IMR-90 (cell line): ENCODE results near the gene ZSCAN32. TPM values are rescaled to one million over a fixed set of nuclear protein-coding genes. Genes with fewer than 3 reads are reported as not detected.

ENCODE experiments used
- ATAC-seq: fragments of 200-7000 bp; cut with Tn5 transposase; 2 replicates; pipeline ENCODE4 v1.9.1; 2020; ENCODE audit warnings: low read depth, mild to moderate bottlenecking, moderate library complexity
- Bru-seq: library from RNA; stranded (reverse); fragments of 400-500 nt; gene quantifications from one replicate; lab custom pipeline; 2021; lab: Mats Ljungman, UMichigan
- BruChase-seq, 2 experiments: library from RNA; stranded (reverse); fragments of 400-500 nt; gene quantifications; one replicate each; lab custom pipeline; 2021; lab: Mats Ljungman, UMichigan
- BruUV-seq: library from RNA; stranded (reverse); fragments of 400-500 nt; replicated peaks from 2 replicates; lab custom pipeline; 2021; lab: Mats Ljungman, UMichigan
- CTCF ChIA-PET: fragments of 300-600 bp; formaldehyde crosslinking; extraction: SDS; loops from one replicate; lab custom pipeline; 2021; ENCODE audit warnings: antibody characterized with exemption; lab: Yijun Ruan, JAX
- POLR2A ChIA-PET: fragments of 300-600 bp; sonication (Branson Sonifier 250); formaldehyde crosslinking; loops from one replicate; lab custom pipeline; 2022; ENCODE audit warnings: antibody characterized with exemption; ENCODE audit not compliant: unreplicated experiment; lab: Charles Lee
- DNase-seq: peaks from one replicate; pipeline ENCODE4 v3.0.0; 2013
- H2AFZ ChIP-seq: replicated peaks from 2 replicates; pipeline ENCODE3; 2013; ENCODE audit warnings: low read length, mild to moderate bottlenecking; ENCODE audit not compliant: poor library complexity
- H2AK5ac ChIP-seq: 2 replicates; pipeline ENCODE4 v1.6.1; 2013; ENCODE audit warnings: low read depth, low read length, inconsistent platforms
- H2AK9ac ChIP-seq: replicated peaks from 2 replicates; pipeline ENCODE3; 2013; ENCODE audit warnings: mild to moderate bottlenecking, low read depth, low read length, moderate library complexity; ENCODE audit not compliant: poor library complexity
- H2BK120ac ChIP-seq: 2 replicates; pipeline ENCODE4 v1.6.1; 2013; ENCODE audit warnings: low read depth, low read length, inconsistent platforms
- H2BK15ac ChIP-seq: 3 replicates; pipeline ENCODE4 v1.6.1; 2013; ENCODE audit warnings: low read depth, low read length, inconsistent platforms
- H2BK20ac ChIP-seq: 2 replicates; pipeline ENCODE4 v1.6.1; 2013; ENCODE audit warnings: low read depth, mild to moderate bottlenecking, inconsistent platforms, low read length, moderate library complexity
- H2BK5ac ChIP-seq: 2 replicates; pipeline ENCODE4 v1.6.1; 2013; ENCODE audit warnings: mild to moderate bottlenecking, low read depth, low read length, inconsistent platforms; ENCODE audit not compliant: poor library complexity, severe bottlenecking
- H3K14ac ChIP-seq: replicated peaks from 2 replicates; pipeline ENCODE4 v1.6.1; 2013; ENCODE audit warnings: low read depth, low read length, inconsistent platforms
- H3K18ac ChIP-seq: 2 replicates; pipeline ENCODE4 v1.6.1; 2013; ENCODE audit warnings: low read depth, low read length, control low read depth
- H3K23ac ChIP-seq: 2 replicates; pipeline ENCODE4 v1.6.1; 2013; ENCODE audit warnings: low read depth, low read length, inconsistent platforms
- H3K27ac ChIP-seq: 2 replicates; pipeline ENCODE4 v1.5.1; 2013; ENCODE audit warnings: mild to moderate bottlenecking, control low read depth, low read length; ENCODE audit not compliant: insufficient read depth
- H3K27me3 ChIP-seq: 2 replicates; pipeline ENCODE4 v1.6.1; 2013; ENCODE audit warnings: low read length; ENCODE audit not compliant: control insufficient read depth, insufficient read depth
- H3K36me3 ChIP-seq: 2 replicates; pipeline ENCODE4 v1.6.1; 2013; ENCODE audit warnings: low read length, mixed read lengths; ENCODE audit not compliant: control insufficient read depth, insufficient read depth
- H3K4ac ChIP-seq: 2 replicates; pipeline ENCODE4 v1.6.1; 2013; ENCODE audit warnings: low read depth, low read length, inconsistent platforms
- H3K4me1 ChIP-seq: 2 replicates; pipeline ENCODE4 v1.6.1; 2013; ENCODE audit warnings: low read length, mixed read lengths; ENCODE audit not compliant: control insufficient read depth, insufficient read depth
- H3K4me2 ChIP-seq: 2 replicates; pipeline ENCODE4 v1.6.1; 2013; ENCODE audit warnings: low read depth, mild to moderate bottlenecking, control low read depth, low read length, moderate library complexity
- H3K4me3 ChIP-seq: 2 replicates; pipeline ENCODE4 v1.5.1; 2013; ENCODE audit warnings: low read depth, mild to moderate bottlenecking, control low read depth, low read length, moderate library complexity; ENCODE audit not compliant: insufficient read depth
- H3K56ac ChIP-seq: 2 replicates; pipeline ENCODE4 v1.6.1; 2013; ENCODE audit warnings: low read length, inconsistent platforms; ENCODE audit not compliant: insufficient read depth; ENCODE audit errors: extremely low read depth
- H3K79me1 ChIP-seq, 2 experiments: 2 replicates each; pipeline ENCODE4 v1.6.1; 2013; ENCODE audit warnings: low read length in 2 of 2, inconsistent platforms in 1 of 2, low read depth in 1 of 2
- H3K9ac ChIP-seq: 2 replicates; pipeline ENCODE4 v1.6.1; 2013; ENCODE audit warnings: low read depth, low read length, control low read depth
- H3K9me1 ChIP-seq: 2 replicates; pipeline ENCODE4 v1.6.1; 2013; ENCODE audit warnings: low read length, inconsistent platforms; ENCODE audit not compliant: insufficient read depth
- H3K9me3 ChIP-seq: 2 replicates; pipeline ENCODE4 v1.6.1; 2013; ENCODE audit warnings: low read length; ENCODE audit not compliant: control insufficient read depth, insufficient read depth
- H4K20me1 ChIP-seq: 2 replicates; pipeline ENCODE4 v1.6.1; 2013; ENCODE audit warnings: low read length, inconsistent platforms; ENCODE audit not compliant: insufficient read depth
- H4K5ac ChIP-seq: 2 replicates; pipeline ENCODE4 v1.6.1; 2013; ENCODE audit warnings: mild to moderate bottlenecking, low read depth, low read length, control low read depth
- H4K8ac ChIP-seq, 2 experiments: 2 replicates each; pipeline ENCODE4 v1.6.1; 2013; ENCODE audit warnings: low read depth in 2 of 2, low read length in 2 of 2, control low read depth in 1 of 2, inconsistent platforms in 1 of 2
- H4K91ac ChIP-seq: 2 replicates; pipeline ENCODE4 v1.6.1; 2013; ENCODE audit warnings: low read depth, low read length, inconsistent platforms; ENCODE audit not compliant: insufficient read depth
- BHLHE40 ChIP-seq: fragments of 150-350 bp; IDR thresholded peaks from 2 replicates; pipeline ENCODE4 v1.6.1; 2016; ENCODE audit warnings: mild to moderate bottlenecking, low read depth, low read length
- CEBPB ChIP-seq: IDR thresholded peaks from 2 replicates; pipeline ENCODE4 v1.6.1; 2012; ENCODE audit warnings: low read depth, low read length, improper control_type of control experiment
- CHD1 ChIP-seq: IDR thresholded peaks from 2 replicates; pipeline ENCODE4 v1.6.1; 2012; ENCODE audit warnings: low read depth, low read length, improper control_type of control experiment
- ELK1 ChIP-seq: fragments of 150-350 bp; IDR thresholded peaks from 2 replicates; pipeline ENCODE4 v1.6.1; 2016; ENCODE audit warnings: low read depth, mild to moderate bottlenecking, low read length, moderate library complexity, borderline replicate concordance
- FOS ChIP-seq: fragments of 150-350 bp; IDR thresholded peaks from 2 replicates; pipeline ENCODE4 v1.6.1; 2016; ENCODE audit warnings: low read depth, low read length
- MAFK ChIP-seq: IDR thresholded peaks from 2 replicates; pipeline ENCODE4 v1.6.1; 2012; ENCODE audit warnings: low read depth, low read length, improper control_type of control experiment
- MXI1 ChIP-seq: IDR thresholded peaks from 2 replicates; pipeline ENCODE4 v1.6.1; 2012; ENCODE audit warnings: low read depth, mild to moderate bottlenecking, low read length, moderate library complexity, borderline replicate concordance
- NFE2L2 ChIP-seq: fragments of 150-350 bp; IDR thresholded peaks from 2 replicates; pipeline ENCODE4 v1.6.1; 2016; ENCODE audit warnings: low read depth, mild to moderate bottlenecking, low read length
- POLR2A ChIP-seq: IDR thresholded peaks from 2 replicates; pipeline ENCODE4 v1.6.1; 2012; ENCODE audit warnings: mild to moderate bottlenecking, low read depth, low read length
- RAD21 ChIP-seq: IDR thresholded peaks from 2 replicates; pipeline ENCODE4 v1.6.1; 2012; ENCODE audit warnings: low read length, improper control_type of control experiment
- RCOR1 ChIP-seq: IDR thresholded peaks from 2 replicates; pipeline ENCODE4 v1.6.1; 2012; ENCODE audit warnings: mild to moderate bottlenecking, low read length, improper control_type of control experiment; ENCODE audit not compliant: insufficient replicate concordance
- RFX5 ChIP-seq: IDR thresholded peaks from 2 replicates; pipeline ENCODE4 v1.8.0; 2012; ENCODE audit warnings: low read depth, mild to moderate bottlenecking, low read length, moderate library complexity
- SMC3 ChIP-seq: fragments of 150-350 bp; IDR thresholded peaks from 2 replicates; pipeline ENCODE4 v1.6.1; 2016; ENCODE audit warnings: low read depth, mild to moderate bottlenecking, antibody characterized with exemption, low read length, moderate library complexity
- WGBS, 2 experiments: methylation state at CpG; one replicate each; pipeline versions ENCODE4 v1.1.5 to v1.1.7; 2013; ENCODE audit warnings: missing lambda C conversion rate in 2 of 2; ENCODE audit not compliant: insufficient read length in 1 of 2; ENCODE audit errors: extremely low coverage in 2 of 2; 5-methylcytosine and 5-hydroxymethylcytosine counted together
- dilution Hi-C: fragments of 300-500 bp; cut with HindIII; formaldehyde crosslinking; loops from one replicate; pipeline ENCODE4 v1.14.3; 2018; ENCODE audit warnings: low sequenced_read_pairs; ENCODE audit not compliant: unreplicated experiment
- in situ Hi-C: fragments of 300-500 bp; cut with MboI; formaldehyde crosslinking; loops from 3 replicates; pipeline ENCODE4 v1.14.3; 2019; ENCODE audit warnings: low sequenced_read_pairs, inconsistent platforms, mixed read lengths
- intact Hi-C: fragments of 100-400 bp; cut with micrococcal nuclease; formaldehyde crosslinking; loops from 2 replicates; pipeline ENCODE4 v1.10.0; 2022
- long read RNA-seq: library from polyadenylated mRNA; unstranded; transcript quantifications from one replicate; pipeline ENCODE4 v2.0.0, GENCODE V29; 2021; ENCODE audit not compliant: unreplicated experiment
- polyA plus RNA-seq, 3 experiments: library from polyadenylated mRNA; depleted of rRNA; stranded (reverse); fragments of >200 nt; gene quantifications; 2 replicates each; pipeline ENCODE4 v1.2.3, GENCODE V29; 2012; ENCODE audit warnings: low replicate concordance in 1 of 3
- total RNA-seq: library from RNA; depleted of rRNA; stranded (reverse); fragments of >200 nt; gene quantifications from 2 replicates; pipeline ENCODE4 v1.2.3, GENCODE V29; 2012; rRNA removed
- TF ChIP-seq, protein P1 (sequence below): fragments of 150-350 bp; IDR thresholded peaks from 2 replicates; pipeline ENCODE4 v1.6.1; 2017; ENCODE audit warnings: mild to moderate bottlenecking, antibody characterized with exemption, low read length, low read depth

ZSCAN32 gene
- total RNA-seq (10.0 and 16.5 TPM in 2 replicates), polyA plus RNA-seq (2012; rRNA removed) (10.3 and 13.0 TPM in 2 replicates), Bru-seq, nascent RNA (percentile 66 among the genes with signal in this experiment), BruChase-seq, experiment 1, labeled RNA remaining after a 6-hour chase (percentile 72 among the genes with signal in this experiment), BruChase-seq, experiment 2, labeled RNA remaining after a 2-hour chase (percentile 75 among the genes with signal in this experiment)
- 4.4 and 6.0 TPM in 2 replicates for polyA plus RNA-seq (2012; cell fraction: cytosol; rRNA removed)
- polyA plus RNA-seq (2012; cell fraction: nucleus; rRNA removed; ENCODE audit: low replicate concordance): 8.0 and 18.2 TPM in 2 replicates
- long read RNA-seq, partial matches to known transcripts: 4 of 18 reads
- long read RNA-seq, other reads (novel, unspliced or antisense): 11 of 18 reads

DNA sequence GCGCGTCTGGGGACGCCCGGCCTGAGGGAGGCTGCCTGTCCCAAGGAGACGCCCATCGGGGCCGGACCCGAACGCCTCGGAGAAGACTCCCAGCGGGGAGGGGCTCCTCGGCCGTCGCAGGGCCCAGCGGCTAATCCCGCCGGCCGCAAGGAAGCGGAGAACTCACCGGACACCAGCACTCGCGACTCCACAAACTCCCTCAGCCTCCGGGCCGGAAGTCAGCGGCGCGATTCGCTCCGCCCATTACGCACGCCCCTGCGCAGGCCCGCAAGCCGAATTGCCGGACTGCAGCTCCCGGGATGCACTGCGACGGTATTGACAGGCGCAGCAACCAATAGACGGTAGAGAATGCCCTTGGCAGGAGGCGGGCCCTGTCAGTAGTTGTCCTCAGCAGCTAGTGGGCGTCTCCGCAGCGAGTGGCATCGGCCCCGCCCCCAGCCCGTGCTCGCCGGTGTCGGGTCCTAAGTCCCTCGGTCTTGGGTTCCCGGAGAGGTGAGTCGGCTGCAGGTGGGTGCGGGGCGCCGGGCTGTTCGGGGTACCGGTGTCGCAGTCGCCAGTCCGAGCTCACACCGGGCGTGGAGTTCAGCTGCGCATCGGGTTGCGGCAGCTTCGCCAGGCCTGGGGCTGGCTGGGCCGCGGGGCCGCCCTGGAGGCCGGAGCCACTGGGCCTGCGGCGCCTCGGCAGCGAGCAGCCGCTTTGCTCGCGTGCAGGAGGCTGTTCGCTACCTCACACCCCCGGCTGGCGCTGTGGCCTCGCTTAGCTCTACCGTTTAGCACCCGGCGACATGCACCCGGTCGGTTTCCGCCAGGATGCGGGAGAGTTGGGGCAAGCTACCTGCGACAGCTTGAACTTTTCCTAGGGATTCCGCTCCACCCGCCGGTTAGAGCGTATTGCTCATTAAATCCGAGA lies at the start of gene ZSCAN32, which contains the start of gene ZNF174:
ZSCAN32 (minus strand) TSS at position 226 of the 910 bp plus-strand sequence. CDS start 3,447 bp downstream, outside the sequence.
ZNF174 (plus strand) TSS at position 437 of the 910 bp plus-strand sequence. CDS start 790 bp downstream, outside the sequence.
- peak within 1 kb of the TSS; percentile 94 for H2AFZ ChIP-seq
- peak within 1 kb of the TSS; percentile 73 for H2AK9ac ChIP-seq
- BruUV-seq: no TSS peak
- H2BK20ac ChIP-seq: no peak within 1 kb of the TSS
- H3K27me3 ChIP-seq: no peaks in the 10 kb centered on the region
- CTCF ChIA-PET: no interaction called here
- POLR2A ChIA-PET: interaction anchor here (1.0 kb wide), 1 partner anchor 43 kb away, joined by 3 read pairs; no protein-coding TSS in a partner anchor
- peak within 1 kb of the TSS; percentile 89 for H3K9ac ChIP-seq
- peak within 1 kb of the TSS; percentile 73 for H3K4me3 ChIP-seq
- H3K14ac ChIP-seq: peak within 1 kb of the TSS; percentile 72
- H4K8ac ChIP-seq: peak within 1 kb of the TSS; percentile 59 to 68
- H3K56ac ChIP-seq: peak within 1 kb of the TSS; percentile 60
- H3K36me3 ChIP-seq: peaks cover 39% of the 10 kb centered on the region
- peak within 1 kb of the TSS; percentile 26 for H4K5ac ChIP-seq
- H2BK120ac ChIP-seq: no peak within 1 kb of the TSS
- 0% methylated on average over 43 of the region's 95 CpGs; no CpG with 5 or more reads in 1 of the 2 experiments for WGBS, 2 experiments
- H3K27ac ChIP-seq: peak within 1 kb of the TSS; percentile 66
- DNase-seq (peak; percentile 99), ATAC-seq (peak; percentile 98)
- peak within 1 kb of the TSS; percentile 100 for H3K4me2 ChIP-seq
- H3K9me1 ChIP-seq: no peaks in the 10 kb centered on the region
- no peak within 1 kb of the TSS for H2BK15ac ChIP-seq
- H2AK5ac ChIP-seq: peak within 1 kb of the TSS; percentile 12; the same call in 1 of the 2 replicates
- H3K18ac ChIP-seq: no peak within 1 kb of the TSS
- peaks cover 47 to 63% of the 10 kb centered on the region in 2 experiments for H3K79me1 ChIP-seq
- H3K9me3 ChIP-seq: peaks cover 26% of the 10 kb centered on the region
- intact Hi-C loops (loop anchor here (2.0 kb wide), 1 partner anchor 58 kb away; no protein-coding TSS in a partner anchor), dilution Hi-C loops (no loop called here), in situ Hi-C loops (no loop called here)
- H3K23ac ChIP-seq: peak within 1 kb of the TSS; percentile 86
- peak within 1 kb of the TSS; percentile 33 for H2BK5ac ChIP-seq
- peaks cover 2% of the 10 kb centered on the region; the same call in 1 of the 2 replicates for H4K20me1 ChIP-seq
- no peak within 1 kb of the TSS for H4K91ac ChIP-seq
- peak within 1 kb of the TSS; percentile 60 for H3K4ac ChIP-seq
- H3K4me1 ChIP-seq: peaks cover 4% of the 10 kb centered on the region
- TF ChIP-seq CHD1 (no peak), CEBPB (no peak), POLR2A (peak; percentile 74), RFX5 (no peak), FOS (no peak), BHLHE40 (peak; percentile 74; the same call in 1 of the 2 replicates), ELK1 (0 out of 2 replicates have a peak, but pooled peaks have one; percentile 29), RCOR1 (no peak), NFE2L2 (no peak), RAD21 (no peak), MXI1 (peak; percentile 75; the same call in 1 of the 2 replicates), SMC3 (no peak), MAFK (no peak)
- TF ChIP-seq, protein P1, sequence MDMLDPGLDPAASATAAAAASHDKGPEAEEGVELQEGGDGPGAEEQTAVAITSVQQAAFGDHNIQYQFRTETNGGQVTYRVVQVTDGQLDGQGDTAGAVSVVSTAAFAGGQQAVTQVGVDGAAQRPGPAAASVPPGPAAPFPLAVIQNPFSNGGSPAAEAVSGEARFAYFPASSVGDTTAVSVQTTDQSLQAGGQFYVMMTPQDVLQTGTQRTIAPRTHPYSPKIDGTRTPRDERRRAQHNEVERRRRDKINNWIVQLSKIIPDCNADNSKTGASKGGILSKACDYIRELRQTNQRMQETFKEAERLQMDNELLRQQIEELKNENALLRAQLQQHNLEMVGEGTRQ: no peak
